ENCODE data around the gene MAPK4.

The MAPK4 gene

GRCh38 chr18:50721006-50721405, 161.1 kb downstream of the MAPK4 start:
- no peak for ATAC-seq (ENCODE audit: insufficient read depth, low read depth)
- no peak overlapping the region for H3K4me3 ChIP-seq (ENCODE audit: low read depth in 1 of 2, low read length in 2 of 2)
- H3K79me2 ChIP-seq (ENCODE audit: insufficient read depth, low read length), result no peaks in the 10 kb centered on the region
- TF ChIP-seq CTCF (IDR thresholded peaks at IDR 0.05; ENCODE audit: borderline replicate concordance, extremely low read depth, low read length, poor library complexity, severe bottlenecking) (no peak), EZH2 (IDR thresholded peaks at IDR 0.05; ENCODE audit: borderline replicate concordance, low read depth, low read length, severe bottlenecking) (no peak)
- H3K9ac ChIP-seq (ENCODE audit: low read depth, low read length), result no peak overlapping the region
- H4K20me1 ChIP-seq (ENCODE audit: insufficient read depth, low read length), result no peaks in the 10 kb centered on the region
- no peaks in the 10 kb centered on the region for H3K4me1 ChIP-seq (ENCODE audit: insufficient read depth, low read length)
- H2AFZ ChIP-seq (ENCODE audit: low read depth, low read length), result no peak overlapping the region
- peaks cover 4% of the 10 kb centered on the region for H3K27me3 ChIP-seq (ENCODE audit: insufficient read depth, low read length, poor library complexity)
- DNase-seq, result no peak
- no peak overlapping the region for H3K27ac ChIP-seq (ENCODE audit: low read length)
- H3K4me2 ChIP-seq (ENCODE audit: insufficient read depth, low read length), result no peak overlapping the region
- H3K36me3 ChIP-seq (ENCODE audit: insufficient read depth, low read length), result no peaks in the 10 kb centered on the region
- H3K9me3 ChIP-seq (ENCODE audit: insufficient read depth, low read length, severe bottlenecking), result no peaks in the 10 kb centered on the region

GRCh38 chr18:50721451-50722120, 161.7 kb downstream of the MAPK4 start:
- Histone ChIP-seq H3K4me1 (ENCODE audit: insufficient read depth, low read length) (no peaks in the 10 kb centered on the region), H3K27me3 (ENCODE audit: insufficient read depth, low read length, poor library complexity) (peaks cover 4% of the 10 kb centered on the region), H3K9ac (ENCODE audit: low read depth, low read length) (no peak overlapping the region), H4K20me1 (ENCODE audit: insufficient read depth, low read length) (no peaks in the 10 kb centered on the region), H3K4me2 (ENCODE audit: insufficient read depth, low read length) (no peak overlapping the region), H2AFZ (ENCODE audit: low read depth, low read length) (no peak overlapping the region), H3K79me2 (ENCODE audit: insufficient read depth, low read length) (no peaks in the 10 kb centered on the region), H3K9me3 (ENCODE audit: insufficient read depth, low read length, severe bottlenecking) (no peaks in the 10 kb centered on the region), H3K4me3 (ENCODE audit: low read depth in 1 of 2, low read length in 2 of 2) (no peak overlapping the region), H3K27ac (ENCODE audit: low read length) (no peak overlapping the region), H3K36me3 (ENCODE audit: insufficient read depth, low read length) (no peaks in the 10 kb centered on the region)
- ATAC-seq (ENCODE audit: insufficient read depth, low read depth), result no peak
- DNase-seq, result no peak
- TF ChIP-seq EZH2 (IDR thresholded peaks at IDR 0.05; ENCODE audit: borderline replicate concordance, low read depth, low read length, severe bottlenecking) (no peak), CTCF (IDR thresholded peaks at IDR 0.05; ENCODE audit: borderline replicate concordance, extremely low read depth, low read length, poor library complexity, severe bottlenecking) (no peak)

- DNase-seq (no peak), ATAC-seq (ENCODE audit: insufficient read depth, low read depth) (no peak)
- TF ChIP-seq EZH2 (IDR thresholded peaks at IDR 0.05; ENCODE audit: borderline replicate concordance, low read depth, low read length, severe bottlenecking) (no peak), CTCF (IDR thresholded peaks at IDR 0.05; ENCODE audit: borderline replicate concordance, extremely low read depth, low read length, poor library complexity, severe bottlenecking) (no peak)
These were observed 162.4 kb downstream of the MAPK4 start for GRCh38 chr18:50722311-50722710.

More at GRCh38 chr18:50722311-50722710, 162.4 kb downstream of the MAPK4 start:
- no peaks in the 10 kb centered on the region for H3K9me3 ChIP-seq (ENCODE audit: insufficient read depth, low read length, severe bottlenecking)
- no peak overlapping the region for H3K4me2 ChIP-seq (ENCODE audit: insufficient read depth, low read length)
- no peaks in the 10 kb centered on the region for H4K20me1 ChIP-seq (ENCODE audit: insufficient read depth, low read length)
- no peaks in the 10 kb centered on the region for H3K36me3 ChIP-seq (ENCODE audit: insufficient read depth, low read length)
- no peaks in the 10 kb centered on the region for H3K4me1 ChIP-seq (ENCODE audit: insufficient read depth, low read length)
- H2AFZ ChIP-seq (ENCODE audit: low read depth, low read length), result no peak overlapping the region
- peaks cover 11% of the 10 kb centered on the region for H3K27me3 ChIP-seq (ENCODE audit: insufficient read depth, low read length, poor library complexity)
- no peak overlapping the region for H3K27ac ChIP-seq (ENCODE audit: low read length)
- no peaks in the 10 kb centered on the region for H3K79me2 ChIP-seq (ENCODE audit: insufficient read depth, low read length)
- no peak overlapping the region for H3K9ac ChIP-seq (ENCODE audit: low read depth, low read length)
- no peak overlapping the region for H3K4me3 ChIP-seq (ENCODE audit: low read depth in 1 of 2, low read length in 2 of 2)

All from DND-41 (cell line).